ENCODE results near the gene JUNB. TPM values are rescaled to one million over a fixed set of nuclear protein-coding genes. Genes with fewer than 3 reads are reported as not detected.

The JUNB gene
- total and polyA plus RNA-seq, 10 of the 15 experiments (the other 5 are each of a cell fraction or from before 2014, with no cell fraction given), result 0.55 to 144 (median 68.3) TPM

GRCh38 chr19:12792051-12792852, 966 bp downstream of the JUNB start (continued):
- no peak for TF ChIP-seq REST (IDR thresholded peaks at IDR 0.05; ENCODE audit: low read depth, low read length)
- no peak for TF ChIP-seq SIX5 (IDR thresholded peaks at IDR 0.05; ENCODE audit: low read depth, low read length, severe bottlenecking)
- no peak for TF ChIP-seq TARDBP (IDR thresholded peaks at IDR 0.05; ENCODE audit: borderline replicate concordance)
- TF ChIP-seq RELB (IDR thresholded peaks at IDR 0.05; ENCODE audit: low read depth), result no peak
- TF ChIP-seq E2F8 (IDR thresholded peaks at IDR 0.05; ENCODE audit: low read depth, partially characterized antibody), result no peak
- peak; percentile 87 for TF ChIP-seq POLR2AphosphoS5 (IDR thresholded peaks at IDR 0.05; ENCODE audit: low read length)
- no peak for TF ChIP-seq ZZZ3 (IDR thresholded peaks at IDR 0.05; ENCODE audit: control insufficient read depth, insufficient read length, low read depth)
- TF ChIP-seq SREBF2 (IDR thresholded peaks at IDR 0.05; ENCODE audit: low read length), result no peak
- no peak for TF ChIP-seq NFYA (IDR thresholded peaks at IDR 0.05; ENCODE audit: borderline replicate concordance, low read depth, low read length)
- TF ChIP-seq NKRF (conservative IDR thresholded peaks at IDR 0.05), result peak; percentile 56; the same call in 1 of the 2 replicates
- no peak for TF ChIP-seq MEF2A (IDR thresholded peaks at IDR 0.05; ENCODE audit: insufficient read depth, low read depth, low read length)
- no peak for TF ChIP-seq BMI1 (IDR thresholded peaks at IDR 0.05; ENCODE audit: borderline replicate concordance)
- peak; percentile 58; the same call in 1 of the 2 replicates for TF ChIP-seq ZBTB40 (IDR thresholded peaks at IDR 0.05; ENCODE audit: borderline replicate concordance)
- peak; percentile 81 for TF ChIP-seq POLR2A (IDR thresholded peaks at IDR 0.05; ENCODE audit: low read depth, low read length)

All from GM12878 (cell line).